Measurements from ENCODE around the gene RYR3.
A peak's percentile ranks its signal among the peaks of the same experiment; 100 is the strongest.

RYR3 gene

DNA sequence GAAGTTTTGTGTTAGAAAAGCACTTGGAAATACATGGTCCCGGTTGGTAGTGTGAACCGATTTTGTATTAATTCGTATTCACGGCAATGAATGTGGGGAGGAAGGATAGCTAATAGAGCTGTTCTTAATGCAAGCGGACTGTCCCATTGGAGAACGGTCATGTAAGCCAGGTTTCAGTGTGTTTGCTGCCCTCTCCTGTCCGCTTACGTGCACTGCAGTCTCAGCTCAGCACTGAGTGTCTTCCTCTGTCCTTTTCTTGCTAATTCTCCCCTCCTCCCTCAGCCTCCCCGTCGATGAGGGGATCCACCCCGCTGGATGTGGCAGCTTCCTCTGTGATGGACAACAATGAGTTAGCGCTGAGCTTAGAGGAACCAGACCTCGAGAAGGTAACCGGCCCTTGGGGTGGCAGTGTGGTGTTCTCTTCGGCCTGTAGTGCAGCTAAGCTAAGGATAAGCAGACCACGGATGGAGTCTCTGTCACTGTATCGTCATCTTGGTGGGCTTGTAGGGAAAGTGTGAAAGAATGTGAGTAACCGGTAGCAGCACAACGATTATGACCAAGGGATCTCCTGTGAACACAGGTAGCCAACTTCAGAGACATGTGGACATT, 390.0 kb downstream of the RYR3 start:
- Histone ChIP-seq H3K4me1 (ENCODE audit: insufficient read depth, poor library complexity, severe bottlenecking) (no peaks in the 10 kb centered on the region), H3K27ac (ENCODE audit: poor library complexity, severe bottlenecking) (no peak overlapping the region), H3K4me3 (ENCODE audit: severe bottlenecking) (no peak overlapping the region), H3K9me3 (ENCODE audit: severe bottlenecking) (no peaks in the 10 kb centered on the region), H3K27me3 (ENCODE audit: insufficient read depth, poor library complexity, severe bottlenecking) (peaks cover 11% of the 10 kb centered on the region), H3K36me3 (ENCODE audit: low read depth) (no peaks in the 10 kb centered on the region)
- peak; percentile 92 for ATAC-seq (ENCODE audit: low read depth)
- TF ChIP-seq, protein P1, sequence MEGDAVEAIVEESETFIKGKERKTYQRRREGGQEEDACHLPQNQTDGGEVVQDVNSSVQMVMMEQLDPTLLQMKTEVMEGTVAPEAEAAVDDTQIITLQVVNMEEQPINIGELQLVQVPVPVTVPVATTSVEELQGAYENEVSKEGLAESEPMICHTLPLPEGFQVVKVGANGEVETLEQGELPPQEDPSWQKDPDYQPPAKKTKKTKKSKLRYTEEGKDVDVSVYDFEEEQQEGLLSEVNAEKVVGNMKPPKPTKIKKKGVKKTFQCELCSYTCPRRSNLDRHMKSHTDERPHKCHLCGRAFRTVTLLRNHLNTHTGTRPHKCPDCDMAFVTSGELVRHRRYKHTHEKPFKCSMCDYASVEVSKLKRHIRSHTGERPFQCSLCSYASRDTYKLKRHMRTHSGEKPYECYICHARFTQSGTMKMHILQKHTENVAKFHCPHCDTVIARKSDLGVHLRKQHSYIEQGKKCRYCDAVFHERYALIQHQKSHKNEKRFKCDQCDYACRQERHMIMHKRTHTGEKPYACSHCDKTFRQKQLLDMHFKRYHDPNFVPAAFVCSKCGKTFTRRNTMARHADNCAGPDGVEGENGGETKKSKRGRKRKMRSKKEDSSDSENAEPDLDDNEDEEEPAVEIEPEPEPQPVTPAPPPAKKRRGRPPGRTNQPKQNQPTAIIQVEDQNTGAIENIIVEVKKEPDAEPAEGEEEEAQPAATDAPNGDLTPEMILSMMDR (IDR thresholded peaks at IDR 0.05; ENCODE audit: poor library complexity, severe bottlenecking), result peak; percentile 99
- DNase-seq (ENCODE audit: low spot score), result no peak

DNA sequence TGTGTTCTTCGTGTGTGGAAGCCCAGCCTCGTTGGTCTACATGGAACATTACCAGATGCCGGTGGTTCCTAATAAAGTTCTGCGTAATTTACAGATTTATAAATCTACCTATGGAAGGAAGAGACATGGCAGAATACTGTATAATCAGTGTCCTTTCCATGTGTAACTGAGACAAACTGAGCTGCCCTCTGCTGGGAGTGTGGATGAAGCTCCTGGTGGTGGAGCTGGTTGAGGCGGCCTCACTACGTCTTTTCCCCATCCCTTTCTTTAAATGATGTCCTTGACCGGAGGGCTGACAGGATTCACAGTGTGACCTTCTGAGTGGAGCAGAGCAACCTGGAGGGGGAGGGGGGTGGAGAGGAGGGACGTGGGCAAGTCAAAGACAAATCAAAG, 390.5 kb downstream of the RYR3 start:
- H3K27me3 ChIP-seq (ENCODE audit: insufficient read depth, poor library complexity, severe bottlenecking), result peaks cover 11% of the 10 kb centered on the region
- no peaks in the 10 kb centered on the region for H3K36me3 ChIP-seq (ENCODE audit: low read depth)
- DNase-seq (ENCODE audit: low spot score), result no peak
- no peak overlapping the region for H3K4me3 ChIP-seq (ENCODE audit: severe bottlenecking)
- H3K27ac ChIP-seq (ENCODE audit: poor library complexity, severe bottlenecking), result no peak overlapping the region
- no peaks in the 10 kb centered on the region for H3K4me1 ChIP-seq (ENCODE audit: insufficient read depth, poor library complexity, severe bottlenecking)
- TF ChIP-seq, protein P1 (IDR thresholded peaks at IDR 0.05; ENCODE audit: poor library complexity, severe bottlenecking), result no peak
- H3K9me3 ChIP-seq (ENCODE audit: severe bottlenecking), result no peaks in the 10 kb centered on the region
- no peak for ATAC-seq (ENCODE audit: low read depth)

DNA sequence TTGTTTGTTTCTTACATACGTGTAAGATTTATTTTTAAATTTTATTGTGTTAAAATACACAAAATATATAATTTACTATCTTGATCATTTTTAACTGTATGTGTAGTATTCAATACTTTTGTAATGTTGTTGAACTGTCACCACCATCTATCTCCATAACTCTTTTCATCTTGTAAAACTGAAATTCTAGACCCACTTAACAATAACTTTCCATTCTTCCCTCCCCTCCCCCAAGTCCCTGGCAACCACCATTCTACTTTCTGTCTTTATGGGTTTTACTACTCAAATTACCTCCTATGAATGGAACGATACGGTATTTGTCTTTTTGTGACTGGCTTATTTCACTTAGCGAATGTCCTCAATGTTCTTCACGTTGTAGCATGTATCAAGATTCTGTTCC, 395.4 kb downstream of the RYR3 start:
- H3K4me3 ChIP-seq (ENCODE audit: severe bottlenecking), result no peak overlapping the region
- no peak for DNase-seq (ENCODE audit: low spot score)

DNA sequence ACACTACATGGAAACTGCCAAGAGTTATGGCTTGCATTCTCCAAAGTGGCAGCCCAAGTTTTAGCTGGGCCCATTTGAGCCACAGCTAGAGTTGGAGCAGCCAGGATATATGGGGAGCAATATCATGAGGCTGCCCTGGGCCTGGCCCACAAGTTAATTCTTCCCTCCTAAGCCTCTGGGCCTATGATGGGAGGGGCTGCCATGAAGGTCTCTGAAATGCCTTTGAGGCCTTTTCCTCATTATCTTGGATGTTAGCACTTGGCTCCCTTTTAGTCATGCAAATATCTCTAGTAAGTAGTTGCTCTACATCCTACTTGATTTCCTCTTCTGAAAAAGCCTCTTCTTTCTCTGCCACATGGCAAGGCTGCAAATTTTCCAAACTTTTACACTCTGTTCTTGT, 400.0 kb downstream of the RYR3 start:
- no peaks in the 10 kb centered on the region for H3K36me3 ChIP-seq (ENCODE audit: low read depth)
- DNase-seq (ENCODE audit: low spot score), result no peak

More for the DNA sequence above, 395.4 kb downstream of the RYR3 start:
- Histone ChIP-seq H3K36me3 (ENCODE audit: low read depth) (no peaks in the 10 kb centered on the region), H3K27ac (ENCODE audit: poor library complexity, severe bottlenecking) (no peak overlapping the region), H3K4me1 (ENCODE audit: insufficient read depth, poor library complexity, severe bottlenecking) (no peaks in the 10 kb centered on the region), H3K27me3 (ENCODE audit: insufficient read depth, poor library complexity, severe bottlenecking) (no peaks in the 10 kb centered on the region), H3K9me3 (ENCODE audit: severe bottlenecking) (no peaks in the 10 kb centered on the region)
- ATAC-seq (ENCODE audit: low read depth), result no peak
- TF ChIP-seq, protein P1 (IDR thresholded peaks at IDR 0.05; ENCODE audit: poor library complexity, severe bottlenecking), result no peak

DNA sequence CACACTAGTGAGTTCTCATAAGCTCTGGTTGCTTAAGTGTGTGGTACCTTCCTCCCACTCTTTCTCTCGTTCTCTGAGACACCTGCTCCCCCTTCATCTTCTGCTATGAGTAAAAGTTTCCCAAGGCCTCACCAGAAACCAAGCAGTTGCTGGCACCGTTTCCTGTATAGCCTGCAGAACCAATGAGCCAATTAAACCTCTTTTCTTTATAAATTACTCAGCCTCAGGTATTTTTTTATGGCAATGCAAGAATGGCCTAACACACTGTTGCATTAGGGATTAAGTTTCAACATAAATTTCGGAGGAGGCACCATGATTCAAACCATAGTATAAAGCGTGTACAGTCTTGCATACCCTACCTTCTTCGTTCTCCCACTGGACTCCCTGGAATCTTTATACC, 405.3 kb downstream of the RYR3 start:
- H3K27me3 ChIP-seq (ENCODE audit: insufficient read depth, poor library complexity, severe bottlenecking), result no peaks in the 10 kb centered on the region
- H3K4me1 ChIP-seq (ENCODE audit: insufficient read depth, poor library complexity, severe bottlenecking), result peaks cover 11% of the 10 kb centered on the region
- peak overlapping the region; percentile 48 for H3K27ac ChIP-seq (ENCODE audit: poor library complexity, severe bottlenecking)
- peaks cover 5% of the 10 kb centered on the region for H3K9me3 ChIP-seq (ENCODE audit: severe bottlenecking)
- TF ChIP-seq, protein P1 (IDR thresholded peaks at IDR 0.05; ENCODE audit: poor library complexity, severe bottlenecking), result no peak
- DNase-seq (ENCODE audit: low spot score), result no peak
- peak; percentile 63 for ATAC-seq (ENCODE audit: low read depth)
- no peaks in the 10 kb centered on the region for H3K36me3 ChIP-seq (ENCODE audit: low read depth)
- H3K4me3 ChIP-seq (ENCODE audit: severe bottlenecking), result no peak overlapping the region

More for the DNA sequence above, 400.0 kb downstream of the RYR3 start:
- ATAC-seq (ENCODE audit: low read depth), result no peak
- Histone ChIP-seq H3K27ac (ENCODE audit: poor library complexity, severe bottlenecking) (no peak overlapping the region), H3K9me3 (ENCODE audit: severe bottlenecking) (peaks cover 5% of the 10 kb centered on the region), H3K4me3 (ENCODE audit: severe bottlenecking) (no peak overlapping the region), H3K4me1 (ENCODE audit: insufficient read depth, poor library complexity, severe bottlenecking) (no peaks in the 10 kb centered on the region), H3K27me3 (ENCODE audit: insufficient read depth, poor library complexity, severe bottlenecking) (no peaks in the 10 kb centered on the region)
- TF ChIP-seq, protein P1 (IDR thresholded peaks at IDR 0.05; ENCODE audit: poor library complexity, severe bottlenecking), result no peak
